Psoas muscle (tissue), 8 donors: ENCODE data around the gene CUL9. TPM values are rescaled to one million over a fixed set of nuclear protein-coding genes. Genes with fewer than 3 reads are reported as not detected.

Experiments used
- ATAC-seq, 4 donors: fragments of 200-7000 bp; cut with Tn5 transposase; one replicate each; pipeline ENCODE4 v1.9.1; 2020; ENCODE audit warnings: moderate library complexity in 3 of 4, mild to moderate bottlenecking in 2 of 4
- DNase-seq, 2 donors: peaks; one replicate each; pipeline ENCODE4 v3.0.0-alpha.2; 2020
- H3K27ac ChIP-seq: fragments of 200-600 bp; one replicate; pipeline ENCODE4 v1.8.0; 2022
- H3K27me3 ChIP-seq, 3 donors: fragments of 200-600 bp in 1 of 3; one replicate each; pipeline versions ENCODE4 v1.6.1 to v1.8.0; 2013 to 2022; ENCODE audit warnings: low read length in 2 of 3, mild to moderate bottlenecking in 2 of 3, moderate library complexity in 1 of 3; ENCODE audit not compliant: insufficient read depth in 3 of 3
- H3K36me3 ChIP-seq, 2 donors: fragments of 200-600 bp in 1 of 2; one replicate each; pipeline versions ENCODE4 v1.6.1 to v1.8.0; 2013 to 2022; ENCODE audit warnings: low read depth in 1 of 2, mild to moderate bottlenecking in 1 of 2, moderate library complexity in 1 of 2; ENCODE audit not compliant: insufficient read depth in 1 of 2
- H3K4me1 ChIP-seq: fragments of 200-600 bp; one replicate; pipeline ENCODE4 v1.8.0; 2022
- H3K4me3 ChIP-seq: fragments of 200-600 bp; one replicate; pipeline ENCODE4 v1.8.0; 2022; ENCODE audit warnings: mild to moderate bottlenecking
- H3K9me3 ChIP-seq: fragments of 200-600 bp; one replicate; pipeline ENCODE4 v1.8.0; 2022
- WGBS, 3 donors: extraction: QIAGEN DNeasy Blood & Tissue Kit; methylation state at CpG; one replicate each; pipeline versions ENCODE4 v1.1.6 to v1.1.7; 2013; 5-methylcytosine and 5-hydroxymethylcytosine counted together
- intact Hi-C, 2 donors: fragments of 100-400 bp; cut with DNase I; formaldehyde crosslinking; loops; one replicate each; pipeline versions ENCODE4 v1.11.0 to v1.14.2; 2022
- polyA plus RNA-seq, 3 donors: library from polyadenylated mRNA; stranded (reverse); fragments of 200-250 nt; gene quantifications; one replicate each; pipeline ENCODE4 v1.2.3, GENCODE V29; 2013
- total RNA-seq, 4 donors: library from RNA; stranded (reverse); fragmentation: NEBNext Ultra II Directional in 2 of 4; extraction: Animal tissue kit (Norgen Biotek cat#: 25700) in 2 of 4; gene quantifications; one replicate each; pipeline versions ENCODE4 v1.2.1 to v1.2.4, GENCODE V29; 2021 to 2023
- TF ChIP-seq, protein P1 (sequence below): fragments of 200-600 bp; IDR thresholded peaks from one replicate; pipeline ENCODE4 v1.8.0; 2022; ENCODE audit warnings: antibody characterized with exemption
- donor health status: healthy with polysubstance abuse.
- donor health status: DM: no; HTN: no; CAD: no; lungs with moderate emphysema.
- donor health status: Bipolar disorder and iron deficiency.
- donor health status: healthy.
- donor health status: DM: yes; HTN: yes; CAD: no.
- donor health status: DM: no; HTN: no; CAD: no.
- donor health status: DM: no; HTN: no; CAD: no.
- donor health status: DM: yes; HTN: yes; CAD: no.

Gene CUL9
- total and polyA plus RNA-seq, 7 donors: 6.3 to 10.9 (median 10.7) TPM

- Histone ChIP-seq H3K9me3 (no peaks in the 10 kb centered on the region), H3K4me1 (no peaks in the 10 kb centered on the region), H3K4me3 (no peak within 1 kb of the TSS), H3K27me3 (peaks cover 0 to 57% (median 15%) of the 10 kb centered on the region in 3 donors), H3K27ac (no peak within 1 kb of the TSS), H3K36me3 (no peaks in the 10 kb centered on the region)
- ATAC-seq (no peak), DNase-seq (peak in 1 of 2 donors; percentile 50)
- intact Hi-C loops: no loop called here
- TF ChIP-seq, protein P1, sequence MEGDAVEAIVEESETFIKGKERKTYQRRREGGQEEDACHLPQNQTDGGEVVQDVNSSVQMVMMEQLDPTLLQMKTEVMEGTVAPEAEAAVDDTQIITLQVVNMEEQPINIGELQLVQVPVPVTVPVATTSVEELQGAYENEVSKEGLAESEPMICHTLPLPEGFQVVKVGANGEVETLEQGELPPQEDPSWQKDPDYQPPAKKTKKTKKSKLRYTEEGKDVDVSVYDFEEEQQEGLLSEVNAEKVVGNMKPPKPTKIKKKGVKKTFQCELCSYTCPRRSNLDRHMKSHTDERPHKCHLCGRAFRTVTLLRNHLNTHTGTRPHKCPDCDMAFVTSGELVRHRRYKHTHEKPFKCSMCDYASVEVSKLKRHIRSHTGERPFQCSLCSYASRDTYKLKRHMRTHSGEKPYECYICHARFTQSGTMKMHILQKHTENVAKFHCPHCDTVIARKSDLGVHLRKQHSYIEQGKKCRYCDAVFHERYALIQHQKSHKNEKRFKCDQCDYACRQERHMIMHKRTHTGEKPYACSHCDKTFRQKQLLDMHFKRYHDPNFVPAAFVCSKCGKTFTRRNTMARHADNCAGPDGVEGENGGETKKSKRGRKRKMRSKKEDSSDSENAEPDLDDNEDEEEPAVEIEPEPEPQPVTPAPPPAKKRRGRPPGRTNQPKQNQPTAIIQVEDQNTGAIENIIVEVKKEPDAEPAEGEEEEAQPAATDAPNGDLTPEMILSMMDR: no peak
- 8 to 43% (median 27%) methylated on average over 7 to 47 of the region's 47 CpGs for WGBS, 3 donors
These were observed 61.1 kb downstream of the CUL9 start, which contains the start of gene TTBK1 for GRCh38 chr6:43242908-43243663. TTBK1 (plus strand) TSS chr6:43243481; CDS start chr6:43246661, 3,180 bp downstream.

DNA sequence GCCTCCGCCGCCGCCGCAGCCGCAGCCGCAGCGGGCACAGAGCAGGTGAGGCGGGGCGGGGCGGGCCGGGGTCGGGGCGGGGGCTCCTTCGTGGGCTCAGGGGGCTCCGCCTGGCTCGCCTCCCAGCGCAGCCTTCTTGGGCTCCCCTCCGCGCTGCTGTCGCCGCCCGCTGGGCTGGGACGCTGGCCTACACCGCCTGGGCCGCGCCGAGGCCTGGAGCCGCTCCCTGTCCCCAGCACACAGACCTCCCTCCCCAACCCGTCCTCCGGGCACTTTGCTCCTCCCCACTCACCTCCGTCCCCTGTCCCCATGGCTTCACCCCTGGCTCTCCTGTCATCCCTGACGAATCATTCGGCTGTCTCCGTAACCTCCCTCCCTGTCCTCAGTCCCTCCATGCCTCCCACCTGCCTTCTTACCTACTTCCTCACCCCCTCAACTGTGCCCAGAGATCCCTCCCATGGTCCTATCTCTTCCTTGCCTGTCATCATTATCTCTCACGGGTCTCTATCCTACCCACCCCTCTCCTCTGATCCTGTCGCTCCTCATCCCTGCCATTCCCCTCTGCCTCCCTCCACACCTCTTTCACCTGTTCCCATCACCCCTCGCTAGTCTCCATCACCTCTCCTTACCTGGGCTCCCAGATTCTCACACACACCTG is 61.8 kb downstream of the CUL9 start:
- TF ChIP-seq, protein P1: no peak
- no peak overlapping the region for H3K27ac ChIP-seq
- DNase-seq: peak in 1 of 2 donors; percentile 33
- WGBS, 3 donors: 16 to 46% (median 36%) methylated on average over 9 to 37 of the region's 37 CpGs
- H3K27me3 ChIP-seq: peaks cover 0 to 52% (median 15%) of the 10 kb centered on the region in 3 donors
- intact Hi-C loops: no loop called here
- no peaks in the 10 kb centered on the region for H3K36me3 ChIP-seq
- no peak overlapping the region for H3K4me3 ChIP-seq
- no peaks in the 10 kb centered on the region for H3K9me3 ChIP-seq
- H3K4me1 ChIP-seq: no peaks in the 10 kb centered on the region
- no peak for ATAC-seq

GRCh38 chr6:43246301-43247113 is 64.5 kb downstream of the CUL9 start:
- ATAC-seq (peak; percentile 58 to 73 (median 71)), DNase-seq (peak; percentile 52 to 73)
- TF ChIP-seq, protein P1: no peak
- peaks cover 0 to 45% (median 15%) of the 10 kb centered on the region in 3 donors for H3K27me3 ChIP-seq
- H3K4me3 ChIP-seq: peak overlapping the region; percentile 63
- H3K9me3 ChIP-seq: no peaks in the 10 kb centered on the region
- WGBS, 3 donors: 17 to 23% (median 18%) methylated on average over 26 to 27 of the region's 27 CpGs
- no peak overlapping the region for H3K27ac ChIP-seq
- no peaks in the 10 kb centered on the region for H3K36me3 ChIP-seq
- intact Hi-C loops: no loop called here
- H3K4me1 ChIP-seq: no peaks in the 10 kb centered on the region

- H3K4me1 ChIP-seq: no peaks in the 10 kb centered on the region
- ATAC-seq (peak; percentile 94 to 99 (median 98)), DNase-seq (peak; percentile 78 to 86)
- peak overlapping the region; percentile 63 for H3K4me3 ChIP-seq
- WGBS, 3 donors: 3 to 5% (median 4%) methylated on average over 41 to 46 of the region's 46 CpGs
- no peaks in the 10 kb centered on the region for H3K9me3 ChIP-seq
- H3K36me3 ChIP-seq: no peaks in the 10 kb centered on the region
- TF ChIP-seq, protein P1: no peak
- intact Hi-C loops: no loop called here
- H3K27ac ChIP-seq: no peak overlapping the region
- H3K27me3 ChIP-seq: peaks cover 0 to 42% (median 15%) of the 10 kb centered on the region in 3 donors
These were observed 65.4 kb downstream of the CUL9 start for GRCh38 chr6:43247114-43247999.
